Esophagus squamous epithelium (tissue), 4 donors: Measurements from ENCODE around the gene SMOC1.

Experiments used
- CTCF ChIP-seq, 6 experiments: fragments of 450-650 bp in 4 of 6; fragments of 200-600 bp in 2 of 6; sonication (generic) in 2 of 6; IDR thresholded peaks; one replicate each; pipeline ENCODE4 v1.5.1; 2016 to 2019; ENCODE audit warnings: antibody characterized with exemption in 6 of 6, mild to moderate bottlenecking in 4 of 6, moderate library complexity in 4 of 6
- POLR2A ChIP-seq, 4 donors: fragments of 450-650 bp; IDR thresholded peaks; one replicate each; pipeline ENCODE4 v1.6.1; 2017; ENCODE audit warnings: antibody characterized with exemption in 4 of 4, mild to moderate bottlenecking in 4 of 4, moderate library complexity in 3 of 4

- TF ChIP-seq POLR2A (IDR thresholded peaks at IDR 0.05) (no peak), CTCF (IDR thresholded peaks at IDR 0.05) (no peak)
These were observed 135.3 kb downstream of the SMOC1 start for GRCh38 chr14:70014406-70015095.
